ENCODE results near the gene TRPC4AP. TPM values are rescaled to one million over a fixed set of nuclear protein-coding genes. Genes with fewer than 3 reads are reported as not detected.

Gene TRPC4AP
- total RNA-seq, 4 donors from 2014 or later: 57.3 to 85.3 (median 70.1) TPM

DNA sequence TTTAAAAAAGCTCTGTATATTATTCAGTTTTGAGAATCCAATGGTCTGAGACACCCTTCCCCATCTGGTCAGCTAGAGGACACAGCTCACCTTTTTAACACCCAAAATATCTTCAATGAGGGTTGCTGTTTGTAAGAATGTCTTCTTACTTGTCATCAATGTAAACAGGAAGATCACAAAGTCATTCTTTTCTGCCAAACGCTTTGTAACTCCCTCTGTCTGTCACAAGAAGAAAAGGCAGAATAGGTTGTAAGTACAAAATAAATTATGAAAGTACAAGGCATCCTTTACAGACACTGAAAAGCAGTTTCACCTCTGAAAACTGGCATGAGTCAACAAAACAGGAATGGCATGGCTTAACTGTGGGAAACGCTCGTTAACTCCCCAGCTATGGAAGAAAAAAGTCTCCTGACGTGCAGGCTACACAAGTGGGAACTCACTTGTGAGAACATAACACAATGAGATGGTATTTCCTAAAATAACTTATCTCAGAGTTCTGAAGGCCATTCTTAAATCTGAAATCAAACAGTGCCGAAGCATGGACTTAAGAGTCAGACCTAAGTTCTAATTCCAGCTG lies 42.7 kb downstream of the TRPC4AP start:
- Histone ChIP-seq H3K27me3 (no peaks in the 10 kb centered on the region), H3K36me3 (peaks cover 0 to 40% (median 17%) of the 10 kb centered on the region in 4 donors)
- intact Hi-C loops (cut with DNase I; ENCODE audit: low total_unique reads): no loop called here

DNA sequence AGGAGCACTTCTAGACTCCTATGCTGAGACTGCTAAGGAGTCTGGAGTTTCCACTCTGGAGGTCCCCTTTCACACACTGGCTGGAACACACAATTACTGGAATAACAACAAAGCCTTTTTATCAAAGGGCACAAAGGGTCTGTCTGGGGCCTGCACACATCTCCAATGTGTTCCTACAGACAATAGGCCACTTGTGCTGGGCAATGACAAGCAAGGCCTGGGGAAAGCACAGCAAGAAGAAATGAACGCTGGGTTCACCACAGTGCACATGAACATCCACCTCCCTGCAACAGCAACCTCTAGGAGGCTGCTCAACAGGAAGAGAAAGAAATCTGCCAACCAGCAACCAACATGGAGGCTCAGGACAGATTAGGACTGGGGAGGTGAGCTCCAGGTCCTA lies 43.9 kb downstream of the TRPC4AP start:
- WGBS, 2 donors (ENCODE audit: low coverage in 1 of 2): 83 to 100% methylated on average over 1 of the region's 1 CpG
- H3K4me3 ChIP-seq: no peak overlapping the region
- H3K4me1 ChIP-seq: no peaks in the 10 kb centered on the region
- peaks cover 0 to 47% (median 22%) of the 10 kb centered on the region in 4 donors for H3K36me3 ChIP-seq
- H3K9me3 ChIP-seq: no peaks in the 10 kb centered on the region
- H3K27me3 ChIP-seq: no peaks in the 10 kb centered on the region
- TF ChIP-seq, protein P1, sequence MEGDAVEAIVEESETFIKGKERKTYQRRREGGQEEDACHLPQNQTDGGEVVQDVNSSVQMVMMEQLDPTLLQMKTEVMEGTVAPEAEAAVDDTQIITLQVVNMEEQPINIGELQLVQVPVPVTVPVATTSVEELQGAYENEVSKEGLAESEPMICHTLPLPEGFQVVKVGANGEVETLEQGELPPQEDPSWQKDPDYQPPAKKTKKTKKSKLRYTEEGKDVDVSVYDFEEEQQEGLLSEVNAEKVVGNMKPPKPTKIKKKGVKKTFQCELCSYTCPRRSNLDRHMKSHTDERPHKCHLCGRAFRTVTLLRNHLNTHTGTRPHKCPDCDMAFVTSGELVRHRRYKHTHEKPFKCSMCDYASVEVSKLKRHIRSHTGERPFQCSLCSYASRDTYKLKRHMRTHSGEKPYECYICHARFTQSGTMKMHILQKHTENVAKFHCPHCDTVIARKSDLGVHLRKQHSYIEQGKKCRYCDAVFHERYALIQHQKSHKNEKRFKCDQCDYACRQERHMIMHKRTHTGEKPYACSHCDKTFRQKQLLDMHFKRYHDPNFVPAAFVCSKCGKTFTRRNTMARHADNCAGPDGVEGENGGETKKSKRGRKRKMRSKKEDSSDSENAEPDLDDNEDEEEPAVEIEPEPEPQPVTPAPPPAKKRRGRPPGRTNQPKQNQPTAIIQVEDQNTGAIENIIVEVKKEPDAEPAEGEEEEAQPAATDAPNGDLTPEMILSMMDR (IDR thresholded peaks at IDR 0.05): no peak
- TF ChIP-seq POLR2A (IDR thresholded peaks at IDR 0.05) (no peak), POLR2AphosphoS5 (IDR thresholded peaks at IDR 0.05) (no peak), EP300 (IDR thresholded peaks at IDR 0.05; ENCODE audit: low read depth) (no peak)
- intact Hi-C loops (cut with DNase I; ENCODE audit: low total_unique reads) (no loop called here), in situ Hi-C loops (cut with MboI; ENCODE audit: low pct_ligation_motif_present in 1 of 4, low pct_unique_long_range_greater_than_20kb in 1 of 4, low sequenced_read_pairs in 3 of 4) (no loop called here)
- H3K27ac ChIP-seq: no peak overlapping the region
- DNase-seq: no peak

More for the DNA sequence above, 42.7 kb downstream of the TRPC4AP start:
- in situ Hi-C loops (cut with MboI; ENCODE audit: low pct_ligation_motif_present in 1 of 4, low pct_unique_long_range_greater_than_20kb in 1 of 4, low sequenced_read_pairs in 3 of 4): no loop called here
- H3K9me3 ChIP-seq: no peaks in the 10 kb centered on the region
- no peaks in the 10 kb centered on the region for H3K4me1 ChIP-seq
- 83 to 86% methylated on average over 5 of the region's 5 CpGs for WGBS, 2 donors (ENCODE audit: low coverage in 1 of 2)
- no peak overlapping the region for H3K4me3 ChIP-seq
- no peak overlapping the region for H3K27ac ChIP-seq
- TF ChIP-seq, protein P1 (IDR thresholded peaks at IDR 0.05): no peak
- TF ChIP-seq POLR2A (IDR thresholded peaks at IDR 0.05) (no peak), EP300 (IDR thresholded peaks at IDR 0.05; ENCODE audit: low read depth) (no peak), POLR2AphosphoS5 (IDR thresholded peaks at IDR 0.05) (no peak)
- no peak for DNase-seq

DNA sequence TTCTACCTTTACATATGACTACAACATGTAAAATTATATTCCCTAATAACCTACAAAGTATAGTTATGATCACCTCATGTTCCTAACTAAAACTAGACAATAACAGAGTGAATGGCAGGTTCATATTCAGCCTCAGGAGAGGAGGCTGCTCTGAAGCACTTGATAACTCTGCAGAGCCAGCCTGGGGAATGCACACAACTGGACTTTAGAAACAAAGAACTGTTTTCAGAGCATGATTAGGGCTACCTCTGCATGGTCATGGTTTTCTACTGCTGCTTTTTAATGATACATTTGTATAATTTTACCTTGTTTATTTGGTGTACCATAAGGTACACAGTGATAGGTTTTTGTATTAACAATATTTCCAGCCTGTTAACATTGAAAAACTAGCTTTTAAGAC lies 50.3 kb downstream of the TRPC4AP start:
- in situ Hi-C loops (cut with MboI; ENCODE audit: low pct_ligation_motif_present in 1 of 4, low pct_unique_long_range_greater_than_20kb in 1 of 4, low sequenced_read_pairs in 3 of 4): no loop called here
- Histone ChIP-seq H3K4me1 (peaks cover 0 to 47% (median 15%) of the 10 kb centered on the region in 4 donors), H3K36me3 (peaks cover 0 to 27% (median 11%) of the 10 kb centered on the region in 4 donors), H3K9me3 (no peaks in the 10 kb centered on the region), H3K4me3 (no peak overlapping the region), H3K27ac (peak overlapping the region in 1 of 4 donors; percentile 74), H3K27me3 (no peaks in the 10 kb centered on the region)
- DNase-seq: no peak
- intact Hi-C loops (cut with DNase I; ENCODE audit: low total_unique reads): no loop called here
- no peak for TF ChIP-seq POLR2AphosphoS5 (IDR thresholded peaks at IDR 0.05)
- TF ChIP-seq, protein P1 (IDR thresholded peaks at IDR 0.05): no peak
- no peak for TF ChIP-seq EP300 (IDR thresholded peaks at IDR 0.05; ENCODE audit: low read depth)
- no peak for TF ChIP-seq POLR2A (IDR thresholded peaks at IDR 0.05)

DNA sequence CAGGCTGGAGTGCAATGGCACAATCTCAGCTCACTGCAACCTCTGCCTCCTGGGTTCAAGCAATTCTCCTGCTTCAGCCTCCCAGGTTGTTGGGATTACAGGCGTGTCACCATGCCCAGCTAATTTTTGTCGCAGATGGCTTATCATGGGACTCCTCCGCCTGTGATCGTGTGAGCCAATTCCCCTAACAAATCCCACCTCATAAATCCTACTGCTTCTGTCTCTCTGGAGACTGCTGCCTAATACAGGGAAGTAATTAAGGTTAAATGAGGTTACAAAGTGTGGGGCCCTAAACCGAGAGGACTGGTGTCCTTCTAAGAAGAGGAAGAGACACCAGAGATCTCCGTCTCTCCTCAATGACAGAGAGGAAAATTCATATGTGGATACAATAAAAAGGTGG lies 52.0 kb downstream of the TRPC4AP start:
- H3K9me3 ChIP-seq: no peaks in the 10 kb centered on the region
- TF ChIP-seq EP300 (IDR thresholded peaks at IDR 0.05; ENCODE audit: low read depth) (no peak), POLR2A (IDR thresholded peaks at IDR 0.05) (no peak), POLR2AphosphoS5 (IDR thresholded peaks at IDR 0.05) (no peak)
- TF ChIP-seq, protein P1 (IDR thresholded peaks at IDR 0.05): no peak
- no peaks in the 10 kb centered on the region for H3K27me3 ChIP-seq
- intact Hi-C loops (cut with DNase I; ENCODE audit: low total_unique reads) (no loop called here), in situ Hi-C loops (cut with MboI; ENCODE audit: low pct_ligation_motif_present in 1 of 4, low pct_unique_long_range_greater_than_20kb in 1 of 4, low sequenced_read_pairs in 3 of 4) (no loop called here)
- H3K27ac ChIP-seq: peak overlapping the region; percentile 69 to 80 (median 73)
- no peak overlapping the region for H3K4me3 ChIP-seq
- peaks cover 0 to 47% (median 15%) of the 10 kb centered on the region in 4 donors for H3K4me1 ChIP-seq
- H3K36me3 ChIP-seq: peaks cover 0 to 19% (median 9%) of the 10 kb centered on the region in 4 donors
- 55 to 58% methylated on average over 5 to 6 of the region's 6 CpGs for WGBS, 2 donors (ENCODE audit: low coverage in 1 of 2)
- no peak for DNase-seq

Measured in transverse colon (tissue), 4 donors.